ENCODE data around the gene PRXL2B. TPM values are rescaled to one million over a fixed set of nuclear protein-coding genes. Genes with fewer than 3 reads are reported as not detected.
"Not testable (repeated sequence)": the region's sequence is repeated elsewhere in the genome, so short reads cannot be mapped to it uniquely, and the experiment has no call there.

PRXL2B gene
- total RNA-seq, 1 donor from 2014 or later, result 40.3 TPM

DNA sequence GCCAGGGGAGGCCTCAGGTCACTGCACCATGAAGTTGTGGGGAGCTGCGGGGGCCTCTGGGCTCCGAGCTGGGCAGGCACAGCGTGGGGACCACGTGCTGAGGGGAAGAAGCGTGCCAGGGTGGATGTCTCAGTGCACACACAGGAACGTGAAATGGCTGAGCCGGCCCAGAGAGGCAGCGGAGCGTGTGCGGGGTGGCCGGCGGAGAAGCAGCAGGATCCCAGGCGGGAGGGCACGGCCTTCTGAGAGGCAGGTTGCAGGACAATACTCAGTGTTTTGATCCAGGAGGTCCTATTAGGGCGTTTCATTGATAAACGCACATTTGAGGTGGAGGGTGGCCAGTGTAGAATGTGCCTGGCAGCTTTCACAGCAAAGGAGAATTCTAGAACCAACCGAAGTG is 17.5 kb upstream of the PRXL2B start:
- DNase-seq (ENCODE audit: extremely low spot score, unreplicated experiment), result no peak
- Mint-ChIP-seq H3K9me3 (peaks cover 11% of the 10 kb centered on the region), H3K27ac (no peak overlapping the region), H3K4me1 (ENCODE audit: unreplicated experiment) (peaks cover 3% of the 10 kb centered on the region), H3K4me3 (no peak overlapping the region), H3K27me3 (peaks cover 8% of the 10 kb centered on the region), H3K36me3 (no peaks in the 10 kb centered on the region)
- TF ChIP-seq, protein P1, sequence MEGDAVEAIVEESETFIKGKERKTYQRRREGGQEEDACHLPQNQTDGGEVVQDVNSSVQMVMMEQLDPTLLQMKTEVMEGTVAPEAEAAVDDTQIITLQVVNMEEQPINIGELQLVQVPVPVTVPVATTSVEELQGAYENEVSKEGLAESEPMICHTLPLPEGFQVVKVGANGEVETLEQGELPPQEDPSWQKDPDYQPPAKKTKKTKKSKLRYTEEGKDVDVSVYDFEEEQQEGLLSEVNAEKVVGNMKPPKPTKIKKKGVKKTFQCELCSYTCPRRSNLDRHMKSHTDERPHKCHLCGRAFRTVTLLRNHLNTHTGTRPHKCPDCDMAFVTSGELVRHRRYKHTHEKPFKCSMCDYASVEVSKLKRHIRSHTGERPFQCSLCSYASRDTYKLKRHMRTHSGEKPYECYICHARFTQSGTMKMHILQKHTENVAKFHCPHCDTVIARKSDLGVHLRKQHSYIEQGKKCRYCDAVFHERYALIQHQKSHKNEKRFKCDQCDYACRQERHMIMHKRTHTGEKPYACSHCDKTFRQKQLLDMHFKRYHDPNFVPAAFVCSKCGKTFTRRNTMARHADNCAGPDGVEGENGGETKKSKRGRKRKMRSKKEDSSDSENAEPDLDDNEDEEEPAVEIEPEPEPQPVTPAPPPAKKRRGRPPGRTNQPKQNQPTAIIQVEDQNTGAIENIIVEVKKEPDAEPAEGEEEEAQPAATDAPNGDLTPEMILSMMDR (conservative IDR thresholded peaks at IDR 0.05), result no peak

GRCh38 chr1:2569703-2570102 is 16.9 kb upstream of the PRXL2B start:
- H3K4me3 Mint-ChIP-seq; H3K36me3 Mint-ChIP-seq; H3K27ac Mint-ChIP-seq; H3K4me1 Mint-ChIP-seq (ENCODE audit: unreplicated experiment); DNase-seq (ENCODE audit: extremely low spot score, unreplicated experiment); H3K27me3 Mint-ChIP-seq: not testable (repeated sequence)
- peaks cover 12% of the 10 kb centered on the region for H3K9me3 Mint-ChIP-seq

GRCh38 chr1:2570332-2570731 is 16.2 kb upstream of the PRXL2B start:
- H3K27ac Mint-ChIP-seq, result no peak overlapping the region
- DNase-seq (ENCODE audit: extremely low spot score, unreplicated experiment), result no peak
- H3K9me3 Mint-ChIP-seq, result peaks cover 12% of the 10 kb centered on the region
- no peaks in the 10 kb centered on the region for H3K36me3 Mint-ChIP-seq
- peaks cover 8% of the 10 kb centered on the region for H3K27me3 Mint-ChIP-seq
- no peak overlapping the region for H3K4me3 Mint-ChIP-seq
- H3K4me1 Mint-ChIP-seq (ENCODE audit: unreplicated experiment), result peaks cover 3% of the 10 kb centered on the region
- TF ChIP-seq, protein P1 (conservative IDR thresholded peaks at IDR 0.05), result no peak

GRCh38 chr1:2571348-2571747 is 15.2 kb upstream of the PRXL2B start:
- Mint-ChIP-seq H3K27ac (no peak overlapping the region), H3K4me1 (ENCODE audit: unreplicated experiment) (no peaks in the 10 kb centered on the region), H3K27me3 (peaks cover 8% of the 10 kb centered on the region), H3K4me3 (no peak overlapping the region), H3K9me3 (peaks cover 12% of the 10 kb centered on the region), H3K36me3 (no peaks in the 10 kb centered on the region)
- TF ChIP-seq, protein P1 (conservative IDR thresholded peaks at IDR 0.05), result no peak
- no peak for DNase-seq (ENCODE audit: extremely low spot score, unreplicated experiment)

GRCh38 chr1:2573250-2573920 is 13.2 kb upstream of the PRXL2B start:
- H3K4me1 Mint-ChIP-seq (ENCODE audit: unreplicated experiment), result no peaks in the 10 kb centered on the region
- DNase-seq (ENCODE audit: extremely low spot score, unreplicated experiment), result no peak
- no peaks in the 10 kb centered on the region for H3K36me3 Mint-ChIP-seq
- H3K4me3 Mint-ChIP-seq, result no peak overlapping the region
- H3K27me3 Mint-ChIP-seq, result peaks cover 8% of the 10 kb centered on the region
- TF ChIP-seq, protein P1 (conservative IDR thresholded peaks at IDR 0.05), result no peak
- no peak overlapping the region for H3K27ac Mint-ChIP-seq
- peaks cover 12% of the 10 kb centered on the region for H3K9me3 Mint-ChIP-seq

DNA sequence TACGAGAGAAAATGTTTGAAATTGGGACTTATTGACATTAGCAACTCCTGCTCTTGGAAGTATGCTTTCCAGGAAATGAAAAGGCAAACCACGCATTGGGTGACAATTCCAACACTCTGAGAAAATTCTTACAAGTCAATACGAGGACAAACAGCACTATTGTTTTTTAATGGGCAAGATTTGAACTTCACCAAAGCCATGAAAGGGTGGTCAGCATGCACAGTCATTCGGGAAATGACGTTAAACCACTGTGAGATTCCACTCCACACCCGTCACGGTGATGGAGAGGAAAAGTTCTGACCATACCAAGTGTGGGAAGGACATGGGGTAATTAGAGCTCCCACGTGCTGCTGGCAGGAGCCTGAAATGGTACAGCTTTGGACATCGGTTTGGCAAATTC is 12.2 kb upstream of the PRXL2B start:
- no peak for DNase-seq (ENCODE audit: extremely low spot score, unreplicated experiment)
- Mint-ChIP-seq H3K36me3 (no peaks in the 10 kb centered on the region), H3K9me3 (peaks cover 12% of the 10 kb centered on the region), H3K27me3 (peaks cover 8% of the 10 kb centered on the region), H3K4me3 (no peak overlapping the region), H3K4me1 (ENCODE audit: unreplicated experiment) (peaks cover 5% of the 10 kb centered on the region), H3K27ac (no peak overlapping the region)
- TF ChIP-seq, protein P1 (conservative IDR thresholded peaks at IDR 0.05), result no peak

Data from type B pancreatic cell (in vitro differentiated cells).